Left lung (tissue), 10 donors: ENCODE results near the gene SLC25A18. TPM values are rescaled to one million over a fixed set of nuclear protein-coding genes. Genes with fewer than 3 reads are reported as not detected.

Experiments used
- ATAC-seq: fragments of 200-7000 bp; cut with Tn5 transposase; one replicate; pipeline ENCODE4 v1.9.1; 2020; ENCODE audit warnings: moderate library complexity
- DNase-seq, 4 donors: peaks; one replicate each; pipeline ENCODE4 v3.0.0-alpha.2; 2013 to 2020
- H3K27ac ChIP-seq, 2 donors: fragments of 200-600 bp; sonication (generic) in 1 of 2; one replicate each; pipeline versions ENCODE4 v1.5.0 to v1.8.0; 2020 to 2021
- H3K27me3 ChIP-seq, 2 donors: fragments of 200-600 bp; sonication (generic) in 1 of 2; one replicate each; pipeline versions ENCODE4 v1.5.0 to v1.8.0; 2020 to 2021
- H3K36me3 ChIP-seq, 2 donors: fragments of 200-600 bp; sonication (generic) in 1 of 2; one replicate each; pipeline versions ENCODE4 v1.5.0 to v1.8.0; 2020 to 2021
- H3K4me1 ChIP-seq, 2 donors: fragments of 200-600 bp; one replicate each; pipeline ENCODE4 v1.8.0; 2021
- H3K4me3 ChIP-seq, 2 donors: fragments of 200-600 bp; sonication (generic) in 1 of 2; one replicate each; pipeline versions ENCODE4 v1.5.0 to v1.8.0; 2020 to 2021; ENCODE audit warnings: mild to moderate bottlenecking in 1 of 2
- H3K9me3 ChIP-seq, 2 donors: fragments of 200-600 bp; sonication (generic) in 1 of 2; one replicate each; pipeline versions ENCODE4 v1.5.0 to v1.8.0; 2020 to 2021
- CTCF ChIP-seq, 2 donors: fragments of 200-600 bp; sonication (generic) in 1 of 2; IDR thresholded peaks; one replicate each; pipeline versions ENCODE4 v1.5.0 to v1.8.0; 2021; ENCODE audit warnings: antibody characterized with exemption in 2 of 2
- intact Hi-C, 2 donors: fragments of 100-400 bp; cut with DNase I; formaldehyde crosslinking; loops; one replicate each; pipeline versions ENCODE4 v1.11.2 to v1.14.2; 2022
- polyA plus RNA-seq, 6 donors: library from polyadenylated mRNA; unstranded; fragments of 120-200 nt; gene quantifications; one replicate each; pipeline ENCODE4 v1.2.1, GENCODE V29; 2013; ENCODE audit not compliant: insufficient read length in 6 of 6
- total RNA-seq, 2 donors: library from RNA; stranded (reverse); fragmentation: NEBNext Ultra II Directional; extraction: Animal tissue kit (Norgen Biotek cat#: 25700); gene quantifications; one replicate each; pipeline ENCODE4 v1.2.1, GENCODE V29; 2021
- donor health status: DM: no; HTN: yes; CAD: no.
- donor health status: DM: no; HTN: no; CAD: no.

SLC25A18 gene
- total and polyA plus RNA-seq, 8 donors = 0.26 to 0.56 (median 0.40) TPM

- no peak overlapping the region for H3K27ac ChIP-seq
- H3K4me3 ChIP-seq = no peak overlapping the region
- no peak for DNase-seq
- ATAC-seq = no peak
- intact Hi-C loops = no loop called here
- H3K4me1 ChIP-seq = no peaks in the 10 kb centered on the region
- H3K36me3 ChIP-seq = peaks cover 4 to 99% of the 10 kb centered on the region in 2 donors
- H3K9me3 ChIP-seq = no peaks in the 10 kb centered on the region
- H3K27me3 ChIP-seq = no peaks in the 10 kb centered on the region
- TF ChIP-seq CTCF (IDR thresholded peaks at IDR 0.05) = no peak
Observed at GRCh38 chr22:17597217-17597616, 33.9 kb downstream of the SLC25A18 start.

GRCh38 chr22:17598318-17598717 lies 35.0 kb downstream of the SLC25A18 start:
- H3K4me1 ChIP-seq = no peaks in the 10 kb centered on the region
- TF ChIP-seq CTCF (IDR thresholded peaks at IDR 0.05) = no peak
- intact Hi-C loops = no loop called here
- H3K9me3 ChIP-seq = no peaks in the 10 kb centered on the region
- DNase-seq (no peak), ATAC-seq (no peak)
- H3K27ac ChIP-seq = no peak overlapping the region
- H3K4me3 ChIP-seq = no peak overlapping the region
- H3K36me3 ChIP-seq = peaks cover 4 to 97% of the 10 kb centered on the region in 2 donors
- H3K27me3 ChIP-seq = no peaks in the 10 kb centered on the region

- DNase-seq = no peak
- no peak for TF ChIP-seq CTCF (IDR thresholded peaks at IDR 0.05)
- H3K4me1 ChIP-seq = no peaks in the 10 kb centered on the region
- H3K36me3 ChIP-seq = peaks cover 4 to 92% of the 10 kb centered on the region in 2 donors
- no peak overlapping the region for H3K27ac ChIP-seq
- H3K27me3 ChIP-seq = no peaks in the 10 kb centered on the region
- no peaks in the 10 kb centered on the region for H3K9me3 ChIP-seq
- intact Hi-C loops = no loop called here
- no peak overlapping the region for H3K4me3 ChIP-seq
- no peak for ATAC-seq
Observed at GRCh38 chr22:17601031-17601430, 37.7 kb downstream of the SLC25A18 start.

- DNase-seq (no peak), ATAC-seq (no peak)
- intact Hi-C loops = no loop called here
- H3K27ac ChIP-seq = no peak overlapping the region
- TF ChIP-seq CTCF (IDR thresholded peaks at IDR 0.05) = no peak
- peaks cover 0 to 92% of the 10 kb centered on the region in 2 donors for H3K36me3 ChIP-seq
- no peak overlapping the region for H3K4me3 ChIP-seq
- no peaks in the 10 kb centered on the region for H3K4me1 ChIP-seq
- H3K27me3 ChIP-seq = no peaks in the 10 kb centered on the region
- no peaks in the 10 kb centered on the region for H3K9me3 ChIP-seq
Observed at GRCh38 chr22:17603668-17604067, 40.4 kb downstream of the SLC25A18 start.

- intact Hi-C loops = no loop called here
- DNase-seq (peak in 2 of 4 donors; percentile 46 to 51), ATAC-seq (no peak)
- Histone ChIP-seq H3K27ac (no peak overlapping the region), H3K36me3 (peaks cover 0 to 89% of the 10 kb centered on the region in 2 donors), H3K4me3 (no peak overlapping the region), H3K4me1 (no peaks in the 10 kb centered on the region), H3K9me3 (no peaks in the 10 kb centered on the region), H3K27me3 (no peaks in the 10 kb centered on the region)
- no peak for TF ChIP-seq CTCF (IDR thresholded peaks at IDR 0.05)
Observed at GRCh38 chr22:17606496-17606895, 43.2 kb downstream of the SLC25A18 start.
